Islet of Langerhans (tissue), 1 donor: ENCODE results near the gene UST.
"Not testable (repeated sequence)": the region's sequence is repeated elsewhere in the genome, so short reads cannot be mapped to it uniquely, and the experiment has no call there.

Source experiments
- FAIRE-seq: peaks from one replicate; lab custom pipeline; 2011; peaks lifted over from hg19 to GRCh38; lab: Jason Lieb, UNC

UST gene

DNA sequence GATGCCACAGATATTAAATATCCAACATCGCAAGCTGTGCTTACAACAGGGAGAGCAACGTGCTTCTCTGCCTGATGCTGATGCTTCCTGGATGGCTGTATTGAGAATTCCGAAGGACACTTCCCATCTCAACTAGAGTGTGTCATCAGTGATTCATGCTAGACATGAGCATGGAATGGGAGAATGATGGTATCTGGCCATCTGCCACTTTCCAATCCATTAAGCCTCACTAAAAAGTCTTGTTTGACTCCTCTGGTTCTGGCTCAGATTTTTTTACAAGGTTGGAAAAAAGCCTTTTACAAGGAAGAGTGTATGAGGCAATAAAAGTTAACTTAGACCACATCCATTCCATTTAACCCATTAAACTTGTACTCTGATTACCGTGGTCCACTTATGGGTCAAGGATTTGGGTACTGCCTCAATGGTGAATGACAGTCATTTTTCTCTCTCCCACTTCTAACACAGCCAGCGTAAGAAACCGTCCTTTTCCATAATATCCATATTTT lies 265.3 kb downstream of the UST start:
- FAIRE-seq = no peak

DNA sequence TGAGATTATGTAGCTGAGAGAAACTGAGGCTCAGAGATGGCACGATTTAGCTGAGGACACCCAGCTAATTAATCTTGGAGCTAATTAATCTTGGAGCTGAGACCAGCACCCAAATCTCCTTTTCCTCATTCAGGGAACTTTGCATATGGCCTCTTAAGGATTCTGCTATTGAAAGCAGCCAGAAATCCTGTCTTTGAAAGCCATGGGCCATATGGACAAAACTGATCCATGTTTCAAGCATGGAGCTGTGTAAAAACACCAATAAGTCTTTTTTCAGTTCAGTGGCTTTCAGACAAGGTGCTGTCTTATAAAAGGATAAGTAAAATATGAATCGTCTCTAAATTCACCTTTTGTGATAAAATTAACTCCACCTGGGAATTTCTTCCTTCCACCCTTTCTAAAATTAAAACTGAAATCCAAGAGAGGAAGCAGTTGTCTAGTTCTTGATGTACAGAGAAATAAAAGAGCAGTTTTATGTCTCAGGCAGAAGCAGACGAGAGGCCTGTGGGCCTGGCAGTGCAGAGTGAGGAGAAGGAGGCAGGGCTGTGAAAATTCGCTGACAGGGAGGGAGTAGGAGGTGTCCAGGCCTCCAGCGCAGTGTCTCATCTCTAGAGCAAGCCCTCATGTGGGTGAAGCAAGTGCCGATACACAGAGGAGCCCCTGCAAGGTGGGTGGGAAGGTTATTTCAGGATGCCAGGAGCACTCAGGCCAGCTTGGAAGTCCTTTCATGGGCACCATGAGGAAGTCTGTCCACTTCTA lies 266.9 kb downstream of the UST start:
- no peak for FAIRE-seq

DNA sequence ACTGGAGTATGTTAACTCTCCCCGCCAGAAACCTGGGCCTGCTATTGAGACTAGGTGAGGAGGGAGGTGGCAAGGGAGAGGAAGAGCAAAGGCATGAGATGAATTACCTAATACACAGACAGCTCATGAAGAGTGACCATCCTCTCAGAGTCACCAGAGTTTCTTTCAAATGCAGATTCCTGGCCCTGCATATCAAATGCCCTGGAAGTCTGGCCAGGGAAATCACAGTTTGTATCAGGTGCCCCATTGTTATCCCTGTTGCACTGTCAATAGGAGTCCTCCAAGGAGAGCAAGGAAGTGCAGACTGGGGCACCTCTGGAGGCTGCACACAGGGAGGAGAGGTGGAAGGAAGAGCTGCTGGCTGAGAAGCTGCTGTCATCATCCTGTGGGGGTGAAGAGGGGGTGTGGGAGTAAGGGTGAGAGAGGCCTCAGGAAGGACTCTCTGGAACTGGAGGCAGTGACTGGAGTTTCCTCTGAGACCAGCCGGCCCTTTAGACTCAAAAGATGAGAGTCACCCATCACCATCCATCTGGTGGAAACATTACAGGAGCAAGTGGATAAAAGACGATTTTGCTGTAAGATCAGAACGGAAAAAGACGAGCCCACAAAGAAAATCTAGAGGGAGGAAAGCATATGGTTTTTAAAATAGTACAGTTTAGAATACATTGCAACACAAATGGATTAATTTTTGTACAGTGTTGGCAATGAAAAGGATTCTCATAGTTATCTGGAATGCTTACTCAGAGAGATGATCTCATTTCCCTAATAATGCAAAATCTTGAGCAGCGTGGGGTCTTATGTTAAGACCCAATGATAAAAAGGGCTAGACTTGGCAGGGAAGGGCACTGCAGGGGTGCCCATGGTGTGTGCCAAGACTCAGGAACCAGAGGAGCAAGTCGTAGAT lies 268.1 kb downstream of the UST start:
- no peak for FAIRE-seq

DNA sequence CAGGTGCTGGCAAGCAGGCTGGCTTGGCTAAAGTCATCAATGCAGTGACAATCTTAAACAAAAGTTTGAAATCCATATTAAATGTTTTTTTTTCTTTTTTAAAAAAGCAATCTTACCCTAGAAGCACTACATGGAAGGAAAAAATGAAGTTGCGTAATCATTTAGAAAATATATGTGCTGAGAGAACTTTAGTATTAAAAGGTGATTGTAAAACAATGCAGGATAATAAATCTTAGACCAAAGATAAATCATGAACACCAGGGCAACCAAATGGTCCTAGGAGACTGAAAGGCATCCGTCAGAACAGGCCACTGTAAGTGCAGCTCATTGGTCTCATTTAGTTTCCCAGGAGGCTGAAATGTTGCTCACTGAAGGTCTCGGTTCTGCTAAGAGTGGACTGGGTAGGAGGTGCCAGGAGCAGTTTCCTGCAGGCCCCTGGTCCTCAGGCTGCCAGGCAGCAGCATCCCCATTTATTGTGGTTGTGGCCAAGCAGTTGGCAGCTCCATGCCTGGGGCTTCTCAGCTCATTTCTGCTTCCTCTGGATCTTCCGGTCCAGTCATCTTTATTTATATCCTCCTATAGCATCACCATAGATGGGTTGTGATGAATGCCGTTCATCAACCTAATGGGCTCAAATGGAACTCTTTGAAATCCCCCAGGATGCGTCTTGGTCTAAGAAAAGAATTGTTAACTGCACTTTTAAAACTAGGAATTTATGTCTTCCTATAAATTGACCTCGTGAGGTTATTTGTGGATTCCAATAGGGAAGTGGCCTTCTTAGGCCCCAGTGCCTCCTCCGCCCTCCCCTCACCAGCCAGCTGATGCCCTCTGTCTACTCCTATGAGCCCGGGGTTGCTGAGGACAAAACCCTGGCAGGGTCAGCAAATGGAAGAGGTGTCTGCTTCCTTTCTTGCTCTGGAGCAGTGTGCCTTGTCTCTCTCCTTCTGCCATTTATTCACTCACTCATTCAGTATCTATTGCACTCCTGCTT lies 269.0 kb downstream of the UST start:
- no peak for FAIRE-seq

DNA sequence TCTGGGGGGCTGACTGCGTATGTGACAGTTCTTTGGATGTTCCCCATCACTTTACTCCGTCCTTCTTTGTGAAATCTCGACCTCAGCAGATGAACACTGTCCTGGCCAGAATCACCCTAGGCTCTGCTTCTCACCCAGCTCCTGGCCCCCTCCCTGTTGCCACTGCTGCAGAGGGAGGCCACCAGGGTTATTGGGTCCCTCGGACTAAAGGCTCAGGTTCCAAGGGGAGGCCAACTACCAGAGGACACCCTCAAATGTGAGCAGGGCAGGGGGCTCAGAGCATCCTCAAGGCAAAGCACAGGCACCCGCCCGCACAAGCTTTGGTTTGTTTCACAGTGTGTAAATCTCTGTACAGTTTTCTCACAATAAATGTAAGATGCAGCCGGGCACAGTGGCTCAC lies 269.9 kb downstream of the UST start:
- no peak for FAIRE-seq

DNA sequence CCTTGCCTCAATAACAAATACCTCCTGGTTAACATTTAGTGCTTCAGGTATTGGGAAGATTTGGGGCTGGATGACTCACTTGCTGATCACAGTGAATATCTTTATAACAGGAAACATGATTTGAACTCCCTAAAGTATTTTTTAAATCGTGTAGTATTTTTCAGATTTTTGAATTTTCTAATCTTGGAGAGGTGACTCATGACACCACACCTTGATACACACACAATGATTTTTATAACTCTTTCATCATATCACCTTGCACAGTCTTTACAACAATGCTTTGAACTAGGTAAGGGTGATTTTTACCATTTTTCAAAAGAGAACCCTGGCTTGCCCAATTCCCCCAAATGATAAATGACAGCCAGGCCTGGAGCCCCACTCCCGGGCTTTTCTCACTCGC lies 273.5 kb downstream of the UST start:
- FAIRE-seq = no peak

DNA sequence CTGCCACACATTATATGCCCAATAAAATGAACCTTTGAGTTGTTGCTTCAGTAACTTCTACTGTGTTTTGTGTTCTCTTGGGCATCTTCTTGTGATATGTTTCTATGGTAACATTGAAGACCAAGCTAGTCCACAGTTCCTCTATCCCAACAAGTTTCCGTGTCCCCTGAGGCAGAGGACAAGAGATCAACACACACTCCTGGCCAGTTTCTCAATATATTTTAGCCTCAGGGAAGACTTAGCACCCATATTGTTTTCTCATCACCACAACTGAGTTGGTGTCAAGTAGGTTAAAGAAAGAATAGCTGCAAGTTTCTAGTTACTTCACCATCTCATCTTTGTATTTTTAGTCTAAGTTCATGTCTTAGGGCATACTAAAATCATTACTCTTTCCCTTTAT lies 277.5 kb downstream of the UST start:
- FAIRE-seq = no peak

DNA sequence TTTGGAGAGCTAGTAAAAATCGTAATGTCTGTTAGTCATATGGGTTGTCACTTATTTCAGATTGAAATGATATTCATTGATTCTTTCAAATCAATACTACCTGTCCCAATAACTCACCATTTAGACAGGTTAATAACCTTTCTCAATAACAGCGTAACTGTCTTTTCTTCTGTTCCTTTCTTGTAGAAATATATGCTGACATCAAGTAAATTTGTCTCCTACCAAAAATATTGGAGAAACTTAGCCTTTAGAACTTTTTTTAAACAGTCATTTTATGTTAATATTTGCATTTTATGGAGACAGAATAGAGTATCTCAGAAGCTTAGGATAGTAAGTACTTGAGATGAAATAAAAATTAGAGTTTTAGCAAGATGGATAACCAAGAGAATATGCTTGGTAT lies 278.2 kb downstream of the UST start:
- FAIRE-seq = no peak

DNA sequence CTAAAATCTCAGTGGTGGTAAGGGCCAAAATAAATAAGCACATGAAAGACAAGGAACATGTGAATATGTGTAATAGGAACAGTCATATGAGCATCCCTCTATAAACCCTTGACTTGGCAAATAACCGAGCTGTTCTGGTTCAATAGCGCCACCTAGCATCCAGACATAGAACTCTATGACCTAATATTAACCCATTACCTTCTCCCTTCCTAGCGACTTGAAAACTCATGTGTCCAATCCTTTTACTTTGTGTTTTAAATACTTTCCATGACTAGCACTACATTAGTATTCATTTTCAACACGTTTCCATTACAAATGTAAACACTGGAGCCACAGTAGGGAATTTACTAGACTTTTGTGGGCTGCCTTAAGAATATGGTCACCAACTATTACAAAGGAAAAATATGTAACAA lies 279.7 kb downstream of the UST start:
- FAIRE-seq = no peak

DNA sequence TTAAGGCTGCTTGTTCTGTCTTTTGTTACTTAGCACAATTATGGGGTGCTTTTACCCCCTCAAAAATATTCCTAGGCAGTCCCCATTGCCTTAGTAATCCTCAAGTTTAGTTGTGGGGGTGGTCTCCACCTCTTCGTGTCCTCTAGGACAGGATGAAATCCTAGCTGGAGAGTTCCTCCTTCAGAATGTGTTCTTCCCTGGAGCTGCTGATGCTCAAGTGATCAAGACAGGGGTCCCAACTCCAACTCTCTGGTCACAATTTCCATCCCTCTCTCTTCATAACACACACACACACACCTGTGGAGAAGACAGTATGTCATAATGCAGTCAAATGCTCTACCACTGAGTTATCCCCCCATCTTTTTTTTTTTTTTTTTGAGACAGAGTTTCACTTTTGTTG lies 280.7 kb downstream of the UST start:
- FAIRE-seq = no peak

DNA sequence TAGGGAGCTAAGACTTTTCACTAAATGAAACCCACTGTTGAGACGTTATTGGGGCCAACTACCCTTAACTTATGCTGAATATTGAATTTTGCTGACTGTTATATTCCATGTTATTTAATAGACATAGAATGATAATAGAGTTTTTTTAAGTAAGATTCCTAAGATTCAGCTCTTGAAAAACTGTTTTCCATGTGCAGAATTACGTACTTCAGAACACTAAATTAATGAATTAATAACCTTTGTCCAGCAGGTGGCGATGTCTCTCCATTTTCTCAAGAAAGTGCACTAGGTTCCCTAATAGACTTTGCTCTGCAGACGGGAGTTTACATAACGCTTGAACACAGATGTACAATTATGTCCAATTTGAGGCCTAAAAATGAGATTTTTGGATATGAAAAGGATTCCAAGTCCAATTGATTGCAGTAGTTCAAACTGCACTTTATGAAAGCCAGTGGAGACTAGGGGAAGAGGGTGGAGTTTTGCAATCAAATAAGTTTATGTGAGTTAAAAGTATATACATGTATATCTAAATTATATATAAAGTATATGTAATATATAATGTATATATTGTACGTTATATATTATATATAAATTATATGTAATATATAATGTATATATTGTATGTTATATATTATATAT lies 282.1 kb downstream of the UST start:
- peak; percentile 97 for FAIRE-seq

DNA sequence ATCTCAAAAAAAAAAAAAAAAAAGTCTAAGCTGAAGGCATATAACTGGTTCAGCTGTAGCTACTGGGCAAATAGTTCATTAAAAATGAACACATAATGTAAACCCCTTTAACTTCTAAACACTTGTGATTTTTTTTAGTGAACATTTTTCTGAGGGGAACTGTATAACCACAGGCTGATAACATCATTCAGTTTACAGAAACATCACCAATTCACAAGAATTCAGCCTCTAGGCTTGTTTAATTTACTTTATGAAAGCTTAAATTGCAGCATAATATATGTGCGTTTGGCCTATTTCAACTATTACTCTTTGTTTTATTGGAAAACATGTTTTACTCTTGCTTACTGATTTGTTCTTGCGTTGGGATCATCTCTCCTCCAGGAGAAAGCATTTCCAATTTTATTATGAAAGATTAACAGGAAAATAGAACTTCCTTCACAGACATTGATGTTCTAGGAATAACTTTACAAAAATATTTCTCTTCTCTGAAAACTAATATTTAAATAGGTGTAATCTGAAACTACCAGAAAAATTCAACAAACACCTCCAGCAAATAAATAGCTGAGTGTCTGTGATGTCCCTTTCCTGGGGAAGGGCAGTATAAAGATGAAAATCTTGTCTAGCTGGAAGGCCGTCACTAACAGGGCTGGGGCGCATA lies 284.5 kb downstream of the UST start:
- no peak for FAIRE-seq

DNA sequence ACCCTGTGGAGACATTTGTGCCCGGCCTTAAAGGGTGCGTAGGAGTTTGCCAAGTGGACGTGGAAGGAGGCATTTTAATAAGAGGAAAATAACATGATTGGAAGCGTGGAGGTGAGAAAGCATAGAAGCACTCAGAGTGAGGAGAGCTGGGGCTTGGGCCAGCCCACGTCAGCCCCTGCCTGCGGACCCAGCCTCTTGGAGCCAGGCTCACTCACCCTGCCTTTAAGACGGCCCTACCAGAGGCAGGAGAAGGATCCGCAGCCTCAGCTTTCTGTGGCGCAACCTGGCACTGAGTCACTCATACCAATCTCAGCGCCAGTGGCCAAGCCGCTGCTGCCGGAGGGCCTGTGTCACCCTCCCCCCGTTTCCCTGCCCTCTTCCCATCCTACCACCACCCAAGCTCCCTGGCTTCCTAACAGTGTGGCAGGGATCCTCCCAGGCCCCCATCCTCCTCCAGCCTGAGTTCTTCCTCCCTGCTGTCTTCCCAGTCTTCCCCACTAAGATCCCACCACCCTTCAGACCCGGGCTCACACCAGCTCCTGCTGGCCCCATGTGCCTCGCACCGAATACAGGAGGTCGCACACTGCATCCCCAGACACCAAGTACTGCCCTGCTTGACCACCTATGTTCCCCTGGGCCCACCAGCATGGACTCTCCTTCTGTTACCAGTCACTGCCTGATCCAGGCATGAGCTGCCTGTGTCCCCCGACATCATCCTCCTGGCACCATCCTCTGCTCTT lies 285.2 kb downstream of the UST start:
- no peak for FAIRE-seq

DNA sequence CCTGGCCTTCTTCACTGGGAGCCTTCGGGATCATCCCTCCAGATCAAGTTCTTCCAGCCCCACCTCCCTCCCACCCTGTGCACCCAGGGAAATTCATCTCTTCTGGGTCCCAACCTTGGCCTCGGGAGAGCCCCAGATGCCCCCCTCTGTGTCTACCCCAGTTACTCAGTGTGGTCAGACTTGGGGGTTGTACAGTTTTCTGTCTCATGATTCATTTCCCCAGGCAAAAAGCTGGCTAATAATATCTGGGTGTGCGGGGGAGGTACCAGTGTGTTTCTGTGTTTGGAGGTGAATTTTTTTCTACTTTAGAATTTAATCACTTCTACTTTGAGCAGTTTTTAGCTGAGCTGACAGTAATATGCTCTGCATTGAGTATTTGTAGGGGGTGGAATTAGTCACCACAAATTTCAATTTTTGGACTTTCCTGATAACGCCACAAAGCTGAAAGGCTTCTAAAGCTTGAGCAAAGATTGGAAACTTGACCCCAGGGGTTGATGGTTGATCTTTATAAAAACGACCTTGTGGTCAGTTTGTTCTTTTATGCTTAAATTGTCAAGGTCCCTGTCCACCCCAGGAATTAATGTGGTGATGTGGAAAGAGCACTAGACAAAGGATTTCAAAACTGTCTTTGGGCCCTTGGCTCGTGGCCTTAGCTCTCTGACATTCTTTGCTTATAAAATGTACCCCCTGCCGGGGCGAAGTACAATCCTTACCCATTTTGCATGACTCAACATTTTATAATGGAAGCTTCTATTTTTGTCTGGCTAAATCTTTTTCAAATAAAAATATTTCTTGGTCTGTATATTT lies 286.0 kb downstream of the UST start:
- no peak for FAIRE-seq

DNA sequence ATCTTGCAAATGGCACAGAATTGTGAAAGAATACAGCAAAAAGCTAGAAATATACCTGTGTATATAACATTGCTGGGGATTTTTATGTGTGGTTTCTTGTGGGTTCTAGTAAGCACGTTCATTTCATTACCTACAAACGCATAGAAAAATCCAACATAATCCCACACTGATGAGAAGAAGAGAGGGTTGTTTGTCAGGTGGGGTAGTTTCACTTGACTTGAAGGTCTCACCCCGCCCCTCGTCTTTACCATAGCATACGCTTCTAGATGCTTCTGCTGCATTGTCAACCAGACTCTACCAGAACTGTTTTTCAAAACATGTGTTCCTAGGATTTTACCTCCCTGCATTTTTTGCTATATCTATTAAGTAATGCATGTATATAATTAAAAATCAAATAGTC lies 286.6 kb downstream of the UST start:
- no peak for FAIRE-seq

DNA sequence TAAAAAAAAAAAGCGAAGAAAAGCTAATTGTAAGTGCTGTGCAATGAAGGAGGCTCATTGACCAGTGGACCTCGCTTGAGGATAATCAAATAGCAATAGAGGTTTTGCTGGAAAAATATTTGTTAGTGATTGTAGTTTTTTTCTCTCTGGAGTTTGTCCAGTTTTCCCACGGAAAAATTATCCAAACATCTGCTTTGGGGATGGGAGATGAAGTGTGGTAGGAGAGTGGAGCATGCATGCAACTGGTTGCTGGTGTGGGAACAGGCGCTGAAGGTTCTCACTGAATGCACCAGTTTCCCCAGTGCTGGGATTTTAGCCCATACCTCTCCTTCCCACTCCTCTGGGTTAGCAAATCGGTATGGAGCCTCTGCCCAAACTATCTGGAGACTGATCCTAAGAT lies 288.9 kb downstream of the UST start:
- no peak for FAIRE-seq

DNA sequence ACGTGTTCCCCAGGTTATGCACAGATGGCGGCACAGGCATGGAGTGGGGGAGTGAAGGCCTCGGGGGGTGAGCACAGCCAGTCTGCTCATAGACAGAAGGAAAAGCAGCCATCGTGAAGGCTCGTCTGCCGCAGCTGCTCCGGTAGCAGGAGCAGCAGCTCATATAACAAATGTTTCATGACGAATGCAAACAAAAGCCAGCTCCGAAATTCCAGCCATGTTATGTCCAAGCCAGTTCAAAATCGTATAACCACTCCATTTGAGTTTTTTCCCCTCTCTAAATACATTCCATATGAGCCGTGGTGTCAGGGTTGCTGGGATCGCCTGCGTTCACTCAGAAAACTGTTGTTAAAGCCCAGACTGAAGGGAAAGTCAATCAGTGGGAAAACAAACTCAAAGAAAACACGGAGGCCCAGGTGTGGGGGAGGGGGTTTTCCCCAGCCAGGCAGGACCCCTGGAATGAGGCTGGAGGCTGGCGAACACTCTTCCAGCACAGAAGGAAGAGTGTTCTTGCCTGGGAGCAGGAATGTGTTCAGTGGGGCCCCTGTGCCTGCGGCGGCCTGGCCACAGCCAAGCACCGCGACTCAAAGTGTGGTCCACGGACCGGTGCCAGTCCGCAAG lies 290.3 kb downstream of the UST start:
- no peak for FAIRE-seq

DNA sequence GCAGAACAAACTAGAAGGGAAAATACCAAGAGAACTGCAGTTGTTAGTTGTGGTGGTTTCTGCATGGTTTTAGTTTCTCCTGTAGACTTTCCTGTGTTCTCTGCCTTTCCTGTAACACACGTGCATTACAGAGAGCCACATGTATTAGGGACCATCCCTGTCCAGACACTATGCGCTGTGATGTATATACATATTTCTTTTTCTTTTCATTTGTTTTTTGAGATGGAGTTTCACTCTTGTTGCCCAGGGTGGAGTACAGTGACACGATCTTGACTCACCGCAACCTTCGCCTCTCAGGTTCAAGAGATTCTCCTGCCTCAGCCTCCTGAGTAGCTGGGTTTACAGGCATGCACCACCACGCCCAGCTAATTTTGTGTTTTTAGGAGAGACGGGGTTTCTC lies 292.2 kb downstream of the UST start:
- FAIRE-seq = not testable (repeated sequence)

DNA sequence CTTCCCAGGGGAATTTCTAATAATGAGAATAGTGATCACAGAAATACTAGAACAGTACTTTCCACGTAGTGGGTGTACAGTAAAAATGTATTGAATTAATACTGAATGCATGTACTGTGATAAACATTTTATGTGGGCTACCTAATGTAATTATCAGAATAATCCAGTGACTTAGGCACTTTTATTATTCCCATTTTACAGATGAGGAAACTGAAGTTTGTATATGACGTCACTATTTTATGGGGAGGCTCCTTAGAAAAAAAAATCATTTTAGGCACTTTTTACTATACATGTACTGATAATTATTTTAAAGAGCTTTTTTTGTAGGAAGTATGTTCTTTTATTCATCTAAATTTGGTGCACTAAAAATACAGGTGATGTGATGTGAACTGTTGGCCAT lies 295.1 kb downstream of the UST start:
- FAIRE-seq = no peak
